ENCODE measurements around the gene ZBTB42. TPM values are rescaled to one million over a fixed set of nuclear protein-coding genes. Genes with fewer than 3 reads are reported as not detected.

Gene ZBTB42
- total RNA-seq, 1 donor from 2014 or later = 2.2 TPM

- no peak for TF ChIP-seq CTCF (conservative IDR thresholded peaks at IDR 0.05)
- H3K4me1 Mint-ChIP-seq = peaks cover 21% of the 10 kb centered on the region
- no peaks in the 10 kb centered on the region for H3K27me3 Mint-ChIP-seq (ENCODE audit: low read depth)
- H3K27ac Mint-ChIP-seq (ENCODE audit: unreplicated experiment) = no peak overlapping the region
- no peaks in the 10 kb centered on the region for H3K9me3 Mint-ChIP-seq
- no peak for DNase-seq (ENCODE audit: low read depth, low spot score)
- H3K4me3 Mint-ChIP-seq = no peak overlapping the region
- peaks cover 23% of the 10 kb centered on the region for H3K36me3 Mint-ChIP-seq (ENCODE audit: low read depth)
Measured at GRCh38 chr14:104767634-104767918, 33.3 kb upstream of the ZBTB42 start.

GRCh38 chr14:104768437-104769323 lies 32.2 kb upstream of the ZBTB42 start:
- DNase-seq (ENCODE audit: low read depth, low spot score) = peak; percentile 100
- Mint-ChIP-seq H3K27me3 (ENCODE audit: low read depth) (no peaks in the 10 kb centered on the region), H3K36me3 (ENCODE audit: low read depth) (peaks cover 23% of the 10 kb centered on the region), H3K27ac (ENCODE audit: unreplicated experiment) (peak overlapping the region; percentile 43), H3K9me3 (no peaks in the 10 kb centered on the region), H3K4me1 (peaks cover 21% of the 10 kb centered on the region), H3K4me3 (peak overlapping the region; percentile 64)
- peak; percentile 97 for TF ChIP-seq CTCF (conservative IDR thresholded peaks at IDR 0.05)

DNA sequence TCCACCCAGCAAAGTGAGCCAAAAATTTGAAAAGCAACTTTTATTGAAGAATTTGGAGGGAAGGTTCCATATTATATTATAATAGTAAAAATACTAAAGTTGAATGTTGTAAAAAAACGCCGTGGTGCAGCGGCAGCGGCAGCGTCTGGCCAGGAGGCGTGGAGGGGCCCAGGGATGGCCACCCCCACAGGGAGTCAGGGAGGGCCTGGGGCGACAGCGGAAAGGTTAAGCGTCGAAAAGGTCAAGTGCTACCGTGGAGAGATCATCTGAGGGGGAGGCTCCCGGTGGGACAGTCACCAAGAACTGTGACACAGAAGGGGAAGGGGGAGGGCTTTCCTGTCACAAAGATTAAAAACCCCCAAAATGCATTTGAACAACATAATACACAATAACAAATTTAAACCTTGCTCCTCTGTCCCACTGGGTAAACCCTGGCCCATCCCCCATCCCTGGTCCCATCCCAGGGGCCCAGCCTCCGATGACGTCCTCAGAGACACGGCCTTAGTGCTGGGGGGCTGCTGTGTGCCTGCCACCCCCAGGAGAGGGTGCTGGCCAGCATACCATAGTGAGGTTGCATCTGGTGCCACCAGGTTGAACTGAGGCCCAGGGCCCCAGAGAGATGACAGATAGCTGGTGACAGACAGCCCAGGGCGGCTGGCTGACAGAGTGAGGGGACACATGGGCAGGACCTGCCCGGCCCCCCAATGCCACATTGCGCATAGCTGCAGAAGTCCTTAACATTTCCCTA lies 31.4 kb upstream of the ZBTB42 start:
- no peak for TF ChIP-seq CTCF (conservative IDR thresholded peaks at IDR 0.05)
- no peak for DNase-seq (ENCODE audit: low read depth, low spot score)
- Mint-ChIP-seq H3K4me1 (peaks cover 21% of the 10 kb centered on the region), H3K36me3 (ENCODE audit: low read depth) (peaks cover 23% of the 10 kb centered on the region), H3K27ac (ENCODE audit: unreplicated experiment) (peak overlapping the region; percentile 43), H3K4me3 (peak overlapping the region; percentile 47), H3K9me3 (no peaks in the 10 kb centered on the region), H3K27me3 (ENCODE audit: low read depth) (no peaks in the 10 kb centered on the region)

- Mint-ChIP-seq H3K27me3 (ENCODE audit: low read depth) (no peaks in the 10 kb centered on the region), H3K4me3 (peak overlapping the region; percentile 42), H3K36me3 (ENCODE audit: low read depth) (peaks cover 23% of the 10 kb centered on the region), H3K9me3 (no peaks in the 10 kb centered on the region), H3K4me1 (peaks cover 21% of the 10 kb centered on the region), H3K27ac (ENCODE audit: unreplicated experiment) (no peak overlapping the region)
- no peak for DNase-seq (ENCODE audit: low read depth, low spot score)
- no peak for TF ChIP-seq CTCF (conservative IDR thresholded peaks at IDR 0.05)
Measured at GRCh38 chr14:104770072-104770579, 30.8 kb upstream of the ZBTB42 start.

GRCh38 chr14:104770851-104771272 lies 30.0 kb upstream of the ZBTB42 start:
- Mint-ChIP-seq H3K27me3 (ENCODE audit: low read depth) (no peaks in the 10 kb centered on the region), H3K9me3 (no peaks in the 10 kb centered on the region), H3K36me3 (ENCODE audit: low read depth) (peaks cover 17% of the 10 kb centered on the region), H3K4me1 (peaks cover 21% of the 10 kb centered on the region), H3K4me3 (no peak overlapping the region), H3K27ac (ENCODE audit: unreplicated experiment) (no peak overlapping the region)
- no peak for DNase-seq (ENCODE audit: low read depth, low spot score)
- TF ChIP-seq CTCF (conservative IDR thresholded peaks at IDR 0.05) = peak; percentile 63
